ENCODE results near the gene SLC9A1.

SLC9A1 gene

DNA sequence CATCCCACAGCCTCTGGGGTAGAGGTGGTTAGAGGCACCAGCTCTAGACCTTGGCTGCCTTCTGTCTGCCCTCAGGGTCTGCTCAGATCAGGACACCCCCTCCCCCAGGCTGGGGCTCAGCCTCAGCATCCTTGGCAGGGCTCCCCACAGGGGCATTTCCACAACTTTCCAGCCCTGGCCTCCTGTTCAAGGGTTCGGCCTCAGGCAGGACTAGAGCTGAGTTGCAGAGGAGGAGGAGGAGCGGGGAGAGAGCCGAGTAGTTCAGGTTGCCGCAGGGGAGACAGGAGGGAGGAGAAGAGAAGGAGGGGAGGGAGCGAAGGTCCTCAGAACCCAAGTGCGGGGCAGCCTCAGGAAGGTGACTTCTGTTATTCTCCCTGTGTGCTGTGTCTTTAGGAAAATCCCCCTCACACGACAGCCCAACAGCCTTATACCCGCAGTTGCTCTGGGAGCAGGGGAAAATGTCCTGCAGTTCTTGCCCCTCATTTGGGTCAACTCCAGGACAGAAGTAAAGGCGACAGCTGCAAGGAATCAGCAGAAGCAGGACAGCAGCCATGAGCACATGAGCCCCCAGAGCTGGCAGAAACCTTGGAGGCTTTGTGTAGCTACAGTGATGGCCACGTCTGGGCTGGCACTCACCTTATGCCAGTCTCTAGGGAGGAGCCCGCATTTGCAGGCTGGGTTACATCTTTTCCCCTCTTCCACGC is 95.8 kb downstream of the SLC9A1 start:
- DNase-seq: no peak

DNA sequence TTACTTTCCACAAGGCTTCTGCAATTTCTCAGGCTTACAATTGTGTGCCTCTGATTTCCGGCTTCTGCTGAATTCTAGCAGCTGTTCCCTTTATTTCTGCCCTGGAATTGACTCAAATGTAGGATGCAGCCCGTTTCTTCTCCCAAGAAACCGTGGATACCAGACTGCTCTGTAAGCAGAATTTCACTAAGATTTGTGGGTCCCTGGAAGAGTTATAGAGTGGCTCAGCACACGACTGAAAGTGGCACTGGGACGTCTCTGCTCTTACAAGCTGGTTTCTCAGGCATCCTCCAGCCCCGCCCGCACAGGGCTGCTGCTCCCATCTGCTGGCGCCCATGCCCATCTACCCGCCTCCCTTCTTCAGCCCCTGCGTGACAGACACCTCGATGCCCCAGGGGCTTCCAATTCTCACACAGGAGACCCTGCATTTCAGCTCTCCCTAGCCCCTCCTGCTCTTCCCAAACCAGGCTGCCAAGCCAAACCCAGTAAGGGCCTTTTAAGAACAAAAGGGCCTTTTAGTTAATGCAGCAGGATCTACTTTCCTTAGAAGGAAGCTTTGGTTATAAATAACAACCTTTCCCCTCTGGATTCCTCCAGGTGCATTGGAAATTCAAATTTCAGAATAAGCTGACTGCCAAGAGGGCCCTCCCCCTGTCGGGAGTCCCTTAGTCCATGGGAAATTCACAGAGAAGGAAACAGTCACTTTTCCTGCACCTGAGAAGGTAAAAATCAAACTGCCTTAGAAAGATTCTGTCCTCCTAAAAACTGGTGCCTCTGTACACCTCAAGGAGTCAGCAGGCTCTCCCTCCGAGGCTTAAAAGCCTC is 96.9 kb downstream of the SLC9A1 start:
- DNase-seq: no peak

DNA sequence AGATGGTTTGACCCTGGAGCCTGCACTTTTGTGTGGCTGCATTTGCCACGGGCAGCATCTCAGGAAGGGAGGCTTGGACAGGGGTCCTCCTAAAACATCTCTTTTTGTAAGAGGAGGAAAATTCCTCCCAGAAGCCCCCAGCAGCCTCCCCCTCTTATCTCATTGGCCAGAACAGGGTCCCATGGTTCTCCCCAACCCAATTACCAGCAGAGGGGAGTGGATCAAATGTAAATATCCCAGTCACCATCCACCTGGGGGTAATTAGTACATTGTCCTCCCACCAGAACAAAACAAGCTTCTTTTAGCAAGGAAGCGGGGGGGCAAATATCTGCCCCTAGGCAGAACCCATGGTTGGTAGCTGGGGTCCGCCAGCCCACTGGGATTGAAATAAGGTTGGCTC is 97.5 kb downstream of the SLC9A1 start:
- no peak for DNase-seq

DNA sequence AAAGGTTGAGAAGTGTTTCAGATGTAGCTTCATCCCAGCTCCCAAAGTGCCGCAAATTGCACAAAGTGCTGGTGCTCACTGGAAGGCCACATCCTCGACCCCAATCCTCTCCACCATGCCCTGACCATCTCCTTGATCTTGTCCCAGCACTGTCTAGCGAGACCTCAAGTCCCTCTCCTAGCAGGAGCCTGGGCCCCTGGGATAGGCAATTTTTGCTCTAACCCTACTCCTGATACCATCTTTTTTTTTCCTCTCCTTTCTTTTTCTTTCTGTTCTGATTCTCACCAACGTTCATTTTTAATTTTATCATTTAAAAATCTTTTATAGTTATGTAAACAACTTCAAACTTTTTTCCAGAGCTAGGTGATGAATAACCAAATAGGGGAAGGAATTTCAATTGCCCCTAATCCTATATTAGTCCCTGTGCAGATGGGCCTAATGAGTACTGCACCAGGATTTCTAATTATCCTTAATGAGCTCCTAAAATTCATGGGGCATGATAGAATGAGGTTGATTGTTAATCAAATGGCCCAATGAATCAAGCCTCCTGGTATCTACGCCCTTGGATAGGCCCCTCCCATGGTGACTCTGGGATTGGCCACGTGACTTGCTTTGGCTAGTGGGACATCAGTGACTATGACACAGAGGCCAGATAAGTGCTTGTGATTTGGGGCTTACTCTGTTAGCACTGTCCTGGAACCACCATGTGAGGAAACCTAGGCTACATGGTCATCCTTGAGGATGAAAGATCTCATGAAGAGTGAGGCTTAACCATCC is 100.8 kb downstream of the SLC9A1 start:
- DNase-seq: no peak

DNA sequence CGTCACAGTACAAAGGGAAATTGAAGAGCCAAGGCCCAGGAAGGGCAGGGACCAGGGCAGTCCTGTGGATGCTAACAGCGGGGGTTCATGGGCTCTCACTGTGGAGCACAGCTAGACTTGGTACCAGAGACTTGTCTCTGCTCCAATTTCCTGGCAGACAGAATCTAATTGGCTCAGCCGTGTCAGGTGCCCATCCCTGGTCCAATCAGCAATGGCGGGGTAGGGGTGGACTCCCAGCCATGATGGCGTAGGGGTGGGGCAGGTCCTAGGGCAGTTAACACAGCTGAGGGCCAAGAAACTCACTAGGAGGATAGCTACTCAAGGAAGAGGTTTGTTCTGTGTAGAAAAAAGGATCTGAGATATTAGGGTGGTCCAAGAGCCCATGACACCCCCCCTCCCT is 102.4 kb downstream of the SLC9A1 start:
- DNase-seq: no peak

DNA sequence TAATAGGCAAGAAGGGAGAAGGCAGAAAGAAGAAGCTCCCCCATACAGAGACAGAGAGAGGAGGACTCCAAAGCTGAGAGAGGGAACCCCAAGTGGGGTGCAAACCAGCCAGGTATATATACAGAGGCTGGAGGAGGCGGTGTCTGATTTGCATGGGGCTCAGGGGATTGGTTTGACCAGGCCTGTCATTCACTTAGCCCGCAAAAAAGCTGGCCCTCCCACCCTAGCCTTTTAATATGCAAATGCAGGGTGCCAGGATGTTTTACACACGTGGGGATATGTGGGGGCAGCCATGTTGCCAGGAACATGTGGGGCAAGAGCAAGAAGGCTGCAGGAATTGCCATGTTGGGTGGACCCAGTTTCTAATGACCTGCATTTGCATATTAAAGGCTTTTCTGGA is 105.3 kb downstream of the SLC9A1 start:
- DNase-seq: no peak

DNA sequence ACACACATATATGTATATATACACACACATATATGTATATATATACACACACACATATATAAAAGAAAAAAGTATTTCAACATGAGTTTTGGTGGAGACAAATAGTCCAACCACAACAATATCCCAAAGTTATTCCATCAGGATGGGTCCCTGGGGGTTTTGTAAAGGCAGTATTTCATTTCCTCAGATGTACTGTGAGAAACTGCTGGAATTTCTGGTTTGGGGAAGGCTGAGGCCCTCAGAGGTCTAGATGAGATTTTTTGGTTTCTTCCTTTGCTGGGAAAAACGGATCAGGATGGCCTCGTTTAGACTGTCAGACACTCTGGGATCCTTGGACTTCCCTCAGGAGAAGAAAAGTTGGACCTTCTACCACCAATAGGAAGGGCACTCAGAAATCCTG is 105.8 kb downstream of the SLC9A1 start:
- no peak for DNase-seq
